ENCODE measurements around the gene RAB40C.
"Not testable (repeated sequence)": the region's sequence is repeated elsewhere in the genome, so short reads cannot be mapped to it uniquely, and the experiment has no call there.

RAB40C gene

GRCh38 chr16:597655-598054 lies 7.8 kb downstream of the RAB40C start:
- H3K36me3 Mint-ChIP-seq (ENCODE audit: low read depth); H3K27me3 Mint-ChIP-seq (ENCODE audit: low read depth); H3K4me3 Mint-ChIP-seq; H3K9me3 Mint-ChIP-seq; DNase-seq (ENCODE audit: low spot score); H3K4me1 Mint-ChIP-seq (ENCODE audit: low read depth); H3K27ac Mint-ChIP-seq: not testable (repeated sequence)

DNA sequence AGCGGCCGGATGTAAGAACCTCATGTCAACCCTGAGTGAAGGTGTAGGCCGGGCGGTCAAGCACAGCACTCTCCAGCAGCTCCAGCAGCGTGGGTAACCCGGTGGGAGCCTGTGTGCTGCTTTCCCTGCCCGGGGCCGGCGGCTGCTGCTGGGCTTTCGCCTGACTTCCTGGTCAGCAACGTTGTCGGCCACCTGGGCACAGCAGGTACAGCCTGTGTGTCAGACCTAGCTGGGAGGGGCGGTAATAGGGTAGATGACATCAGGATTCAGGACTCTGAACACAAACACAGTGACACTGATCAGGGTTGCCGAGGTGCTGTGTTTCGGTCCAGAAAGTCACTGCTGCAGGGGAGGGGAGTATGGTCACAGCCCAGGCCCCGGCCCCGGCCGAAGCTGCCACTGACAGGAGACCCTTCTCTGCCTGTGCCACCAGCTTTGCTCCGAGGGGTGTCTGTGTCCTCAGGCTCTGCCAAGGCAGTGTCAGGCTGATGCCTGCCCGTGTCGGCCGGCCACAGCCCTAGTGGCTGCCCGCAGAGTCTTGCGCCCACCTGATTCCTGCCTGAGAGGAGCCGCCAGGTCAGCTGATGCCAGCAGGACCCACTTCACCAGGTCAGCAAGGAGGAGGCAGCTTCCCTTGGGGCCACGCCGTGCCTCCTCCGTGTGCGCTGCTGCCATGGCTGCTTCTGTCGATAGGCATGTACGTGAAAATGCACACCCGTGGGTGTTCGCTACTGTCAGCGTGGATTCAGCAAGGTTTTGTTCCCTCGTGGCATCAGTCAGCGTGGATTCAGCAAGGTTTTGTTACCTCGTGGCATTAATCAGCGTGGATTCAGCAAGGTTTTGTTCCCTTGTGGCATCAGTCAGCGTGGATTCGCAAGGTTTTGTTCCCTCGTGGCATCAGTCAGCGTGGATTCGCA lies 9.2 kb downstream of the RAB40C start:
- no peaks in the 10 kb centered on the region for H3K27me3 Mint-ChIP-seq (ENCODE audit: low read depth)
- H3K27ac Mint-ChIP-seq, result no peak overlapping the region
- no peak for DNase-seq (ENCODE audit: low spot score)
- peaks cover 4% of the 10 kb centered on the region for H3K4me1 Mint-ChIP-seq (ENCODE audit: low read depth)
- peaks cover 7% of the 10 kb centered on the region for H3K36me3 Mint-ChIP-seq (ENCODE audit: low read depth)
- no peak overlapping the region for H3K4me3 Mint-ChIP-seq
- H3K9me3 Mint-ChIP-seq, result no peaks in the 10 kb centered on the region

DNA sequence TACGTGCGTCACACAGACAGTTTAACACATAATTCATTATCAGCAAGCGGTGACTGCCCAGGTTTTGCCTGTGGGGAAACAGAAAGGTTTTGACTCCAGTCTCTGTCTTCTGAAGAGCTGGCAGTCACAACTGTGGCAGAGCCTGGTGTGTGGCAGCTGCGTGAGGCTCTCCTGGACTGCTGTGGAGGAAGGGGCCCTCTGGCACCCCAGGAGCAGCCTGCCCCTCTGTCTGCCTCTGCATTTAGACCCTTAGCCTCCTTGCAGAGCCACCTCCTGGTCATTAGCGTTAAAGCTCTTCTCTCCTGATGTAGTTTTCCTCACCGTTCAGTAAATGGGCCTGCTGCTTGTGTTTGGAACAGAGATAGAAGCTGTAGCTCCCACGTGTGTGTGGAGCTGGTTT lies 10.9 kb downstream of the RAB40C start:
- Mint-ChIP-seq H3K27me3 (ENCODE audit: low read depth) (no peaks in the 10 kb centered on the region), H3K4me3 (no peak overlapping the region), H3K9me3 (no peaks in the 10 kb centered on the region), H3K36me3 (ENCODE audit: low read depth) (peaks cover 8% of the 10 kb centered on the region), H3K27ac (no peak overlapping the region), H3K4me1 (ENCODE audit: low read depth) (peaks cover 2% of the 10 kb centered on the region)
- DNase-seq (ENCODE audit: low spot score), result no peak

DNA sequence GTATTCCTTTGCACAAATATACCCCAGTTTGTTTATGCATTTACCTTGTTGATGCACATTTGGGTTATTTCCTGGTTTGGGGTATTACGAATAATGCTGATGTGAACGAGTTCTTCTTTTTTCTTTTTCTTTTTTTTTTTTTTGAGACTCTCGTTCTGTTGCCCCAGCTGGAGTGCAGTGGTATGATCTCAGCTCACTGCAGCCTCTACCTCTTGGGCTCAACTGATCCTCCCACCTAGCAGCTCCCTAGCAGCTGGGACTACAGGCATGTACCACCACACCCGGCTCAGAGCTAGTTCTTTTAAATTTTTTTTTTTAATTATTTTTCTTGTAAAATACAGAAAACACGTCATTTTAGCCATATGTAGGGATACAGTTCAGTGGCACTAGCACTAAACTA lies 14.1 kb downstream of the RAB40C start:
- H3K4me1 Mint-ChIP-seq (ENCODE audit: low read depth), result peaks cover 2% of the 10 kb centered on the region
- H3K9me3 Mint-ChIP-seq, result no peaks in the 10 kb centered on the region
- no peak for DNase-seq (ENCODE audit: low spot score)
- no peak overlapping the region for H3K27ac Mint-ChIP-seq
- H3K4me3 Mint-ChIP-seq, result no peak overlapping the region
- no peaks in the 10 kb centered on the region for H3K27me3 Mint-ChIP-seq (ENCODE audit: low read depth)
- peaks cover 6% of the 10 kb centered on the region for H3K36me3 Mint-ChIP-seq (ENCODE audit: low read depth)

DNA sequence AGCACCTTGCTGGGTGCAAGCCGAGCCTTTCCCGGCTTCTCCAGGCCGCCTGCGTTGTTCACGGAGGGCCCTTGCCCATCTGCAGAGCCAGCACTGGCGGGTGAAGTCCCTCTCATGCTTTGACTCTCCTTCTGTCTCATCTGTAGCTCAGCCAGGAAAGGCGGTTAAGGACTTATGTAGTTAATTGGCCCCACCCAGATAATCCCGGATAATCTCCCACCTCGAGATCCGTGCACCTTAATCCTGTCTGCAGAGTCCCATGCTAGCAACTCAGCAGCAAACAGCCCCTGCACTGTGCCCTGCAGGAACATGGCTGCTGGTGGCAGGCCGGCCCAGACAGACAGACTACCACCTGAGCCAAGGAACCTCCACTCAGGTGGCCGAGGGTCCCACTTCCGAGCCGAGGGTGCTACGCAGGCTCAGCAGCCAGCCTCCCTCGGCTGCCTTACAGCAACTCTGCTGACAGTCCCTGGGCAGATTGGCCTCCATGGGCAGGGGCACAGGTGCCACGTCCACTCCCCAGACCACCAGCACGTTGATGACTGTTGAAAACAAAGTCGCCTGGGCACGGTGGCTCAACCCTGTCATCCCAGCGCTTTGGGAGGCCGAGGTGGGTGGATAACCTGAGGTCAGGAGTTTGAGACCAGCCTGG lies 16.9 kb downstream of the RAB40C start:
- no peaks in the 10 kb centered on the region for H3K9me3 Mint-ChIP-seq
- no peaks in the 10 kb centered on the region for H3K27me3 Mint-ChIP-seq (ENCODE audit: low read depth)
- H3K4me3 Mint-ChIP-seq, result no peak overlapping the region
- H3K36me3 Mint-ChIP-seq (ENCODE audit: low read depth), result peaks cover 4% of the 10 kb centered on the region
- no peak for DNase-seq (ENCODE audit: low spot score)
- H3K27ac Mint-ChIP-seq, result no peak overlapping the region
- H3K4me1 Mint-ChIP-seq (ENCODE audit: low read depth), result peaks cover 2% of the 10 kb centered on the region

DNA sequence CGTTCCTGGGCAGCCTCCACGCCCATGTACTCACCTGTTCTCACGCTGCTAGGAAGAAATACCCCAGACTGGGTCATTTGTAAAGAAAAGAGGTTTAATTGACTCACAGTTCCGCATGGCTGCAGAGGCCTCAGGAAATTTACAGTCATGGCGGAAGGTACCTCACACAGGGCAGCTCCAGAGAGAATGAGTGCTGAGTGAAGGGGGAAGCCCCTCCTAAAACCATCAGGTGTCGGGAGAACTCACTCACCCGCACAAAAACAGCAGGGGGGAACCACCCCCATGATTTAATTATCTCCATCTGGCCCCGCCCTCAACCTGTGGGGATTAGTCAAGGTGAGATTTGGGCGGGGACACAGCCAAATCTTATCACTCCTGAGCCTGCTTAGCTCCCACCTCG lies 18.2 kb downstream of the RAB40C start:
- no peak for DNase-seq (ENCODE audit: low spot score)
- no peak overlapping the region for H3K4me3 Mint-ChIP-seq

GRCh38 chr16:609316-609715 lies 19.4 kb downstream of the RAB40C start:
- Mint-ChIP-seq H3K27ac (no peak overlapping the region), H3K4me1 (ENCODE audit: low read depth) (no peaks in the 10 kb centered on the region), H3K36me3 (ENCODE audit: low read depth) (peaks cover 1% of the 10 kb centered on the region), H3K4me3 (no peak overlapping the region), H3K27me3 (ENCODE audit: low read depth) (no peaks in the 10 kb centered on the region), H3K9me3 (no peaks in the 10 kb centered on the region)
- DNase-seq (ENCODE audit: low spot score), result no peak

More for the DNA sequence above, 18.2 kb downstream of the RAB40C start:
- no peak overlapping the region for H3K27ac Mint-ChIP-seq
- peaks cover 2% of the 10 kb centered on the region for H3K4me1 Mint-ChIP-seq (ENCODE audit: low read depth)
- peaks cover 2% of the 10 kb centered on the region for H3K36me3 Mint-ChIP-seq (ENCODE audit: low read depth)
- H3K27me3 Mint-ChIP-seq (ENCODE audit: low read depth), result no peaks in the 10 kb centered on the region
- no peaks in the 10 kb centered on the region for H3K9me3 Mint-ChIP-seq

DNA sequence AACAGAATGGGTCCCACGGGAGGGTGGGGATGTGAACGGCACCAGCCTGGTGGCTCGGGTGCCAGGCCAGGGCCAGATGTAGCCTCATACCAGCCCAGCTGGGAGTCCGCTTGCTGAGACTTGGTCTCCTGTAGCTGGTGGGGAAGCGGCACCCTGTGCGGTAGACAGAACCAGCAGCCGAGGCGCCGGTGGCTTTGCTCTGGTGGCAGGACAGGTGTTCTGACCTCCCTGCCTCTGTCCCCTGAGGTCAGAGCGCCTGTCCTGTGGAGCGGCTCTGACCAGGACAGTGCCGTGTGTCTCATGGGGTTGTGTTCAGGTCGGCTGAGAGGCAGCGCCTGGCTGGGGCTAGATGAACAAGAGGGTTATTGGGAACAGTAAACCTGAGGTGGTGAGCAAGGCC lies 20.1 kb downstream of the RAB40C start:
- Mint-ChIP-seq H3K4me3 (no peak overlapping the region), H3K36me3 (ENCODE audit: low read depth) (no peaks in the 10 kb centered on the region), H3K27ac (no peak overlapping the region), H3K27me3 (ENCODE audit: low read depth) (no peaks in the 10 kb centered on the region), H3K9me3 (no peaks in the 10 kb centered on the region), H3K4me1 (ENCODE audit: low read depth) (no peaks in the 10 kb centered on the region)
- no peak for DNase-seq (ENCODE audit: low spot score)

DNA sequence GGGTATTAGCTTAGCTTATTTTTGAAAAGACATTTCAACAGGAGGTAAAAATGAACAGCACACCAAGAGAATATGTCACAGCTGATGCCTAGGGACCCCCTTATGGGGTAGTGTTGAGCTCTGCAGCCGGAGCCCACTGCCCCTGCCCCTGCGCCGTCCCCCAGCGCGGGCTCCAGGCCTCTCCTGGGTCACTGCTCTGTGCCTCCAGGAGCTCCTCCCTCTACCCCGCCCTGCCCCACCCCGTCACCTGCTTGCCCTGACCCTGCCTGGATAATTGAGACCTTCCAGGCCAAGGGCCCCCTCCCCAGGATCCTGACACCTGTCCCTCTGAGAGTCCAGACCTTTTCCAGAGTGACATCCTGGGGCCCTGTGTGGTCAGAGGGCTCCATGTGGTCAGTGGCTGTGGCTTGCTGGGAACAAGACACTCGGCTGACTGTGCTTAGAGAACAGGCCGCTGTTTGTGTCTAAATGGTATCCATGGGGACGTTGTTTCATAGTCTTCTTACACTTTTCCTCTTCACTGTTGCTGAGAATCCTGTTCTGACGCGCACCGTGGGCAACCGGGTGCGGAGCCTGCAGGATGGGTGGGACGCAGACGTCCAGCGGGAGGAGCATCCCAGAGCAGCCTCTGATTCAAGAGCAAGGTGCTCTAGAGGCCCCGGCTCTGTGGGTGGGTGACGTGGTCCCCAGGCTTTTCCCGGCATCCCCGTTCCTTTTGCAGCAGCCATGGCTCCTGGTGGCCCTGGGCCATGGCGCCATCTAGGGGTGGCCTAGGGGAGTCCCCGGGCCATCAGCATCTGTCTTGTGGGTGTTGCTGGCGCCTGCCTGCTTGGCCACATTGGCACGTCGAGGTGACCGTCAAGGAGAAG lies 20.9 kb downstream of the RAB40C start:
- no peaks in the 10 kb centered on the region for H3K9me3 Mint-ChIP-seq
- no peak overlapping the region for H3K27ac Mint-ChIP-seq
- no peak for DNase-seq (ENCODE audit: low spot score)
- H3K4me3 Mint-ChIP-seq, result no peak overlapping the region
- no peaks in the 10 kb centered on the region for H3K27me3 Mint-ChIP-seq (ENCODE audit: low read depth)
- H3K4me1 Mint-ChIP-seq (ENCODE audit: low read depth), result no peaks in the 10 kb centered on the region
- H3K36me3 Mint-ChIP-seq (ENCODE audit: low read depth), result no peaks in the 10 kb centered on the region

DNA sequence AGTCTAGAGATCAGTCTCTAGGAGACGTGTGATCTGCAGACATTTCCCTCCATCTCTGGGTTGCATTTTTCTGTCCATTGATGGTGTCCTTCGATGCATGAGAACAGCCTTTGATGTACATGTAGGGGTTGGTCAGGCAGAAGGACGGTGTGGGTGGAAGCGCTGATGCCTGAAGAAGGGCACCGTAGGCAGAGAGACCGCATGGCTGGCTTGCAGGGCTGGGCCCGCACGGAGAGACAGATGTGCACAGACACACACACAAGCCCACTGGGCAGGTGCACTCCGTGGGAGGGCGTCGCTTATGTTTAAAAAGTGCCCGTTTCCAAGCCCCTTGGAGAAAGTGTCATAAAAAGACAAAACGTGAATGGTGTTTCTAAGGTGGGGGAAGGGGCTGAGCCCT lies 25.3 kb downstream of the RAB40C start:
- no peak for DNase-seq (ENCODE audit: low spot score)
- no peaks in the 10 kb centered on the region for H3K27me3 Mint-ChIP-seq (ENCODE audit: low read depth)
- no peak overlapping the region for H3K27ac Mint-ChIP-seq
- no peaks in the 10 kb centered on the region for H3K4me1 Mint-ChIP-seq (ENCODE audit: low read depth)
- no peaks in the 10 kb centered on the region for H3K36me3 Mint-ChIP-seq (ENCODE audit: low read depth)
- H3K4me3 Mint-ChIP-seq, result no peak overlapping the region
- no peaks in the 10 kb centered on the region for H3K9me3 Mint-ChIP-seq

- Mint-ChIP-seq H3K27ac (no peak overlapping the region), H3K36me3 (ENCODE audit: low read depth) (no peaks in the 10 kb centered on the region), H3K4me1 (ENCODE audit: low read depth) (no peaks in the 10 kb centered on the region), H3K4me3 (no peak overlapping the region), H3K9me3 (no peaks in the 10 kb centered on the region), H3K27me3 (ENCODE audit: low read depth) (no peaks in the 10 kb centered on the region)
- DNase-seq (ENCODE audit: low spot score), result no peak
These were observed 27.1 kb downstream of the RAB40C start for GRCh38 chr16:616733-617586.

GRCh38 chr16:617855-618254 lies 28.0 kb downstream of the RAB40C start:
- H3K36me3 Mint-ChIP-seq (ENCODE audit: low read depth), result no peaks in the 10 kb centered on the region
- no peak overlapping the region for H3K27ac Mint-ChIP-seq
- no peaks in the 10 kb centered on the region for H3K9me3 Mint-ChIP-seq
- H3K27me3 Mint-ChIP-seq (ENCODE audit: low read depth), result no peaks in the 10 kb centered on the region
- no peak for DNase-seq (ENCODE audit: low spot score)
- no peak overlapping the region for H3K4me3 Mint-ChIP-seq
- H3K4me1 Mint-ChIP-seq (ENCODE audit: low read depth), result no peaks in the 10 kb centered on the region

- no peaks in the 10 kb centered on the region for H3K36me3 Mint-ChIP-seq (ENCODE audit: low read depth)
- H3K27ac Mint-ChIP-seq, result no peak overlapping the region
- no peaks in the 10 kb centered on the region for H3K9me3 Mint-ChIP-seq
- H3K27me3 Mint-ChIP-seq (ENCODE audit: low read depth), result no peaks in the 10 kb centered on the region
- no peaks in the 10 kb centered on the region for H3K4me1 Mint-ChIP-seq (ENCODE audit: low read depth)
- H3K4me3 Mint-ChIP-seq, result no peak overlapping the region
- DNase-seq (ENCODE audit: low spot score), result no peak
These were observed 29.7 kb downstream of the RAB40C start for GRCh38 chr16:619476-620100.
